Vagina (tissue), 2 donors: ENCODE measurements around the gene GNAQ. TPM values are rescaled to one million over a fixed set of nuclear protein-coding genes. Genes with fewer than 3 reads are reported as not detected.
A peak's percentile ranks its signal among the peaks of the same experiment; 100 is the strongest.

ENCODE experiments used
- DNase-seq, 2 donors: peaks; one replicate each; pipeline ENCODE4 v3.0.0-alpha.2; 2017; ENCODE audit errors: extremely low spot score in 2 of 2
- H3K27ac ChIP-seq: fragments of 200-600 bp; sonication (generic); one replicate; pipeline ENCODE4 v1.5.1; 2019
- H3K27me3 ChIP-seq: fragments of 200-600 bp; sonication (generic); one replicate; pipeline ENCODE4 v1.5.1; 2019
- H3K36me3 ChIP-seq, 2 donors: fragments of 200-600 bp; sonication (generic); one replicate each; pipeline ENCODE4 v1.5.1; 2017 to 2019
- H3K4me1 ChIP-seq: fragments of 200-600 bp; sonication (generic); one replicate; pipeline ENCODE4 v1.5.1; 2019
- H3K4me3 ChIP-seq, 2 donors: fragments of 200-600 bp; sonication (generic); 1 replicate in 1 of 2; 2 replicates in 1 of 2; pipeline ENCODE4 v1.5.1; 2016 to 2019
- H3K9me3 ChIP-seq: fragments of 200-600 bp; sonication (generic); one replicate; pipeline ENCODE4 v1.5.1; 2019
- POLR2A ChIP-seq, 2 donors: fragments of 450-650 bp; IDR thresholded peaks; one replicate each; pipeline ENCODE4 v1.6.1; 2017; ENCODE audit warnings: antibody characterized with exemption in 2 of 2, mild to moderate bottlenecking in 2 of 2, moderate library complexity in 2 of 2
- POLR2AphosphoS5 ChIP-seq, 2 donors: sonication (generic); formaldehyde crosslinking; IDR thresholded peaks; one replicate each; pipeline ENCODE4 v1.9.0; 2017; ENCODE audit warnings: antibody characterized with exemption in 2 of 2, mild to moderate bottlenecking in 2 of 2, low read depth in 1 of 2; ENCODE audit not compliant: insufficient read depth in 1 of 2
- intact Hi-C: fragments of 100-400 bp; cut with DNase I; formaldehyde crosslinking; loops from one replicate; pipeline ENCODE4 v1.15.1; 2023
- total RNA-seq: library from RNA; depleted of rRNA; stranded (reverse); fragments of >200 nt; gene quantifications from one replicate; pipeline ENCODE4 v1.2.3, GENCODE V29; 2016
- TF ChIP-seq, protein P1 (sequence below), 3 experiments: fragments of 450-650 bp in 2 of 3; fragments of 200-600 bp in 1 of 3; sonication (generic) in 1 of 3; IDR thresholded peaks; one replicate each; pipeline ENCODE4 v1.5.1; 2017 to 2019; ENCODE audit warnings: antibody characterized with exemption in 3 of 3, mild to moderate bottlenecking in 2 of 3, moderate library complexity in 2 of 3

GNAQ gene
- total RNA-seq, 1 donor from 2014 or later = 31.9 TPM

DNA sequence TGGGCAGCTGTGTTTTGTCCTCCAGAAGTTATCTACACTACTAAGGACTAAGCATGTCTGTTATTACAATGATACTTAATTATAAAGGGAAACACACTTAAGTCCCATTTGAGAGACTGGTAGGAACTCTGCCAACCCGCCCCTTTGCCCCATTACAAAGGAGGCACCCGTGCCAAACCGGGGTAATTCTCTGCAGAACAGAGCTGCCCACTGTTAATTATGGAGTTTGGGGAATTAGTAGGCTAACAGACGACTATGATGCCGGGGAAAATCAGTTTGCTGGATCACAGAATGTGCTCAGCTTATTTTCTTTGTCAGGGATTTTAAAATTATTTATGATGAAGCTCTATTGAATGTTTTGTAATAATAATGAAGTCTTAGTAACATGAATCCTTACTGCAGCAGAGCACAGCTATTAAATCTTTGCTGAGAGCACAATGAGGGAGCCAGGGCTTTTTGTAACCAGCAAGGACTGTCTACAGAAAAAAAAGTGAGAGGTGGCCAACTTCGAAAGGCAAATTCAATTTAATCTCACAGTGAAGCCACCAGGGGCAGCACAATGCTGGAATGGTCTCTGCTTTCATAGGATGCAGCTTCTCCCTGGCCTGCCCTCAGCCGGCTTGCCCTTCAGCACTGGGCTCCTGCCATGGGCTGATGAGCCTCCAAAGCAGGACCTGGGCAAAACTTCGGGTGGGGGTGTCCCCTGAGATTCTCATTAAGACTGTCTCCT, 134.5 kb downstream of the GNAQ start:
- DNase-seq = no peak
- H3K4me1 ChIP-seq = peaks cover 17% of the 10 kb centered on the region

GRCh38 chr9:77896269-77896937, 135.2 kb downstream of the GNAQ start:
- intact Hi-C loops = no loop called here
- DNase-seq = no peak
- Histone ChIP-seq H3K4me3 (no peak overlapping the region), H3K36me3 (no peaks in the 10 kb centered on the region), H3K27me3 (no peaks in the 10 kb centered on the region), H3K4me1 (peaks cover 17% of the 10 kb centered on the region), H3K27ac (no peak overlapping the region), H3K9me3 (no peaks in the 10 kb centered on the region)
- TF ChIP-seq, protein P1, sequence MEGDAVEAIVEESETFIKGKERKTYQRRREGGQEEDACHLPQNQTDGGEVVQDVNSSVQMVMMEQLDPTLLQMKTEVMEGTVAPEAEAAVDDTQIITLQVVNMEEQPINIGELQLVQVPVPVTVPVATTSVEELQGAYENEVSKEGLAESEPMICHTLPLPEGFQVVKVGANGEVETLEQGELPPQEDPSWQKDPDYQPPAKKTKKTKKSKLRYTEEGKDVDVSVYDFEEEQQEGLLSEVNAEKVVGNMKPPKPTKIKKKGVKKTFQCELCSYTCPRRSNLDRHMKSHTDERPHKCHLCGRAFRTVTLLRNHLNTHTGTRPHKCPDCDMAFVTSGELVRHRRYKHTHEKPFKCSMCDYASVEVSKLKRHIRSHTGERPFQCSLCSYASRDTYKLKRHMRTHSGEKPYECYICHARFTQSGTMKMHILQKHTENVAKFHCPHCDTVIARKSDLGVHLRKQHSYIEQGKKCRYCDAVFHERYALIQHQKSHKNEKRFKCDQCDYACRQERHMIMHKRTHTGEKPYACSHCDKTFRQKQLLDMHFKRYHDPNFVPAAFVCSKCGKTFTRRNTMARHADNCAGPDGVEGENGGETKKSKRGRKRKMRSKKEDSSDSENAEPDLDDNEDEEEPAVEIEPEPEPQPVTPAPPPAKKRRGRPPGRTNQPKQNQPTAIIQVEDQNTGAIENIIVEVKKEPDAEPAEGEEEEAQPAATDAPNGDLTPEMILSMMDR (IDR thresholded peaks at IDR 0.05) = no peak
- TF ChIP-seq POLR2AphosphoS5 (IDR thresholded peaks at IDR 0.05; ENCODE audit: insufficient read depth in 1 of 2, low read depth in 1 of 2) = no peak
- TF ChIP-seq POLR2A (IDR thresholded peaks at IDR 0.05) = no peak

More for the DNA sequence above, 134.5 kb downstream of the GNAQ start:
- H3K36me3 ChIP-seq = no peaks in the 10 kb centered on the region
- intact Hi-C loops = no loop called here
- H3K27ac ChIP-seq = no peak overlapping the region
- H3K27me3 ChIP-seq = no peaks in the 10 kb centered on the region
- TF ChIP-seq, protein P1 (IDR thresholded peaks at IDR 0.05) = peak in 1 of 3 experiments; percentile 15
- no peak for TF ChIP-seq POLR2AphosphoS5 (IDR thresholded peaks at IDR 0.05; ENCODE audit: insufficient read depth in 1 of 2, low read depth in 1 of 2)
- no peak for TF ChIP-seq POLR2A (IDR thresholded peaks at IDR 0.05)
- no peak overlapping the region for H3K4me3 ChIP-seq
- H3K9me3 ChIP-seq = no peaks in the 10 kb centered on the region

DNA sequence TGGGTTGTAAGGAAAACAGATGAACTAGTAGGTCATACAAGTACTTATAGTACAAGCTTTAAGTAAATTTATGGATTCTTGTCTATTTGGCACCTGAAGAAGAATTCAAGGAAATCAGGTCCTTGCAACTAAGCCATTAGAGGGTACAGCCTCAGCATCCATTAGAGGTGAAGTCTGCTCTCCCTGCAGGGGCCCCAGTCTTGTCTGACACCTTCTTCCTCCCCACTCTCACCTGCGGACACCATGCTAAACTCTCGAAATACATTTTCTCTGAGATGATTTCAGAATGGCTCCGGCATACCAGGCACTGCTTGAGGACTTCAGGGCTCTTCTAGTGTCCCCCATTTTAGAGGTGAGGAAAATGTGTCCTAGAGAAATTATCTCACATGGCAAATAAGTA, 137.9 kb downstream of the GNAQ start:
- no peak overlapping the region for H3K27ac ChIP-seq
- no peaks in the 10 kb centered on the region for H3K9me3 ChIP-seq
- H3K4me3 ChIP-seq = no peak overlapping the region
- DNase-seq = no peak
- TF ChIP-seq POLR2A (IDR thresholded peaks at IDR 0.05) = no peak
- TF ChIP-seq POLR2AphosphoS5 (IDR thresholded peaks at IDR 0.05; ENCODE audit: insufficient read depth in 1 of 2, low read depth in 1 of 2) = no peak
- TF ChIP-seq, protein P1 (IDR thresholded peaks at IDR 0.05) = no peak
- H3K27me3 ChIP-seq = no peaks in the 10 kb centered on the region
- H3K4me1 ChIP-seq = peaks cover 17% of the 10 kb centered on the region
- intact Hi-C loops = no loop called here
- no peaks in the 10 kb centered on the region for H3K36me3 ChIP-seq

GRCh38 chr9:77892955-77893514, 138.6 kb downstream of the GNAQ start:
- Histone ChIP-seq H3K9me3 (no peaks in the 10 kb centered on the region), H3K4me3 (no peak overlapping the region), H3K36me3 (no peaks in the 10 kb centered on the region), H3K27ac (no peak overlapping the region), H3K27me3 (no peaks in the 10 kb centered on the region), H3K4me1 (peaks cover 17% of the 10 kb centered on the region)
- TF ChIP-seq POLR2A (IDR thresholded peaks at IDR 0.05) (no peak), POLR2AphosphoS5 (IDR thresholded peaks at IDR 0.05; ENCODE audit: insufficient read depth in 1 of 2, low read depth in 1 of 2) (no peak)
- TF ChIP-seq, protein P1 (IDR thresholded peaks at IDR 0.05) = no peak
- intact Hi-C loops = no loop called here
- DNase-seq = no peak
